MM.1S (cell line): ENCODE data around the gene C1QL4.

Experiments
- EZH2 ChIP-seq: fragments of 300-600 bp; sonication (generic); optimal IDR thresholded peaks from 2 replicates; pipeline ENCODE3; 2017; ENCODE audit warnings: low read depth, mild to moderate bottlenecking, antibody characterized with exemption, low read length, mixed read lengths
- EZH2phosphoT487 ChIP-seq: fragments of 300-600 bp; sonication (generic); IDR thresholded peaks from 2 replicates; pipeline ENCODE4 v1.6.1; 2018; ENCODE audit warnings: antibody characterized with exemption, low read length
- TF ChIP-seq, protein P1 (sequence below): fragments of 300-600 bp; sonication (generic); IDR thresholded peaks from 2 replicates; pipeline ENCODE4 v1.5.1; 2016; ENCODE audit warnings: antibody characterized with exemption, low read length, mixed read lengths

DNA sequence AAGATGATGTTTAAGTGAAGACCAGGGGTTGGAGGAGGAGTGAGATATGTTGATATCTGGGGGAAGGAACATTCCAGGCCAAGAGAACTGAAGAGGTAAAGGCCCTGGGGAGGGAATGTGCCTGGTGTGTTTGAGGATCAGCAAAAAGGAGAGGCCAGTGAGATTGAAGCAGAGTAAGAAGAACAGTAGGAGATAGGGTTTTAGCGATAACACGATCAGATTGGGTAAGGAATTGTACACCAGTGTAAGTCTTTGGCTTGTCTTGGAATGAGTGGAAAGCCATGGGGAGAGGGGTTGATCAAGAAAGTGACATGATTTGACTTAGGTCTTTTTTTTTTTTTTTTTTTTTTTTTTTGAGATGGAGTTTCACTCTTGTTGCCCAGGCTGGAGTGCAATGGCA is 9.1 kb downstream of the C1QL4 start:
- TF ChIP-seq, protein P1, sequence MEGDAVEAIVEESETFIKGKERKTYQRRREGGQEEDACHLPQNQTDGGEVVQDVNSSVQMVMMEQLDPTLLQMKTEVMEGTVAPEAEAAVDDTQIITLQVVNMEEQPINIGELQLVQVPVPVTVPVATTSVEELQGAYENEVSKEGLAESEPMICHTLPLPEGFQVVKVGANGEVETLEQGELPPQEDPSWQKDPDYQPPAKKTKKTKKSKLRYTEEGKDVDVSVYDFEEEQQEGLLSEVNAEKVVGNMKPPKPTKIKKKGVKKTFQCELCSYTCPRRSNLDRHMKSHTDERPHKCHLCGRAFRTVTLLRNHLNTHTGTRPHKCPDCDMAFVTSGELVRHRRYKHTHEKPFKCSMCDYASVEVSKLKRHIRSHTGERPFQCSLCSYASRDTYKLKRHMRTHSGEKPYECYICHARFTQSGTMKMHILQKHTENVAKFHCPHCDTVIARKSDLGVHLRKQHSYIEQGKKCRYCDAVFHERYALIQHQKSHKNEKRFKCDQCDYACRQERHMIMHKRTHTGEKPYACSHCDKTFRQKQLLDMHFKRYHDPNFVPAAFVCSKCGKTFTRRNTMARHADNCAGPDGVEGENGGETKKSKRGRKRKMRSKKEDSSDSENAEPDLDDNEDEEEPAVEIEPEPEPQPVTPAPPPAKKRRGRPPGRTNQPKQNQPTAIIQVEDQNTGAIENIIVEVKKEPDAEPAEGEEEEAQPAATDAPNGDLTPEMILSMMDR = no peak
- TF ChIP-seq EZH2 (no peak), EZH2phosphoT487 (no peak)
